ENCODE data around the gene BSPRY. TPM values are rescaled to one million over a fixed set of nuclear protein-coding genes. Genes with fewer than 3 reads are reported as not detected.

Gene BSPRY
- total and polyA plus RNA-seq, 2 of the 13 experiments (the other 11 are each of a cell fraction or from before 2014, with no cell fraction given) = 0.09 to 0.26 TPM

DNA sequence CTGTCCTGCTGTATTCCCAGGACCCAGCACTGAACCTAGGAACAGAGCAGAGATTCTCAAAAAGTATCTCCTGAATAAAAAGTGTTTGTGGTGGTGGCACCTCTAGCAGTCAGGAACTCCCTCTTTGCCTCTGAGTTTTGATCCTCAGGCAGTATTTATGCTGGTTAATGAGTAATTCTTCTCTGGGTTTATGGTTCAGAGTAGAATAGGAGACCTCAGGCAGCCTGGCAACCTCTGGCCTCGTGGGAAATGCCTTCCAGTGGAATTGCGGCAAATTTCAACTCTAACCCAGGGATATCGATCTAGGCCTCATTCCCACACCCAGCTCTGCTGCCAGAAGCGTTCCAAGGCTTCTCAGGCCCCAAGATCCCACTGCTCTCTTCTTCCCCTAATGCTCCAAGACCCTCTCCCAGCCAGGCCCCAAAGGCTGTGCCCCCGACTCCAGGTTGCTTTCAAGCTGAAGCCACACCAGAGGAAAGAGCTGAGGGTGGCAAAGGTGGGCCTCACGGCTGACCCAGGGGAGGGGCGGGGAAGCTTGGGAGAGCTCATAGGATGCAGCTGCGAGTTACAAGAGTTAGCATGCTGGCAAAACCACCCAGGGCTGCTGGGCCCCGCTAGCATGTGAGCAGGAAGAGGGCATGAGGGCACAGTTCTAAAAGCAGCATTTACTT lies 38.4 kb downstream of the BSPRY start:
- H3K9me3 ChIP-seq (ENCODE audit: low read length) = no peaks in the 10 kb centered on the region
- peak overlapping the region; percentile 77 for H3K4me2 ChIP-seq (ENCODE audit: low read depth, low read length)
- peaks cover 15 to 41% of the 10 kb centered on the region in 2 experiments for H3K36me3 ChIP-seq (replicated peaks in 1 of 2; ENCODE audit: control insufficient read depth in 1 of 2, insufficient read depth in 2 of 2, low read length in 2 of 2)
- H3K79me2 ChIP-seq (ENCODE audit: insufficient read depth, low read length) = no peaks in the 10 kb centered on the region
- in situ Hi-C loops (cut with HindIII; ENCODE audit: extremely low pct_ligation_motif_present, low pct_unique_long_range_greater_than_20kb) = no loop called here
- intact Hi-C loops (cut with micrococcal nuclease; ENCODE audit: unreplicated experiment) = no loop called here
- no peak overlapping the region for H2AFZ ChIP-seq (ENCODE audit: low read length)
- no peaks in the 10 kb centered on the region for H3K27me3 ChIP-seq (ENCODE audit: control insufficient read depth in 1 of 2, insufficient read depth in 2 of 2, low read length in 2 of 2)
- peak overlapping the region; percentile 71 for H3K9ac ChIP-seq (ENCODE audit: insufficient read depth, low read depth, low read length)
- DNase-seq (ENCODE audit: low spot score) (peak; percentile 91), FAIRE-seq (peak; percentile 99), ATAC-seq (peak; percentile 95)
- BruUV-seq (replicated peaks) = no TSS peak
- H3K4me1 ChIP-seq (ENCODE audit: insufficient read depth, low read length) = peaks cover 86% of the 10 kb centered on the region
- CTCF ChIA-PET (ENCODE audit: low intra/inter-chr PET ratio, low total read pairs) = interaction anchor here (1.8 kb wide), 1 partner anchor 14 kb away, joined by 4 read pairs; the partner anchor contains the start of gene ALAD
- H3K27ac ChIP-seq (ENCODE audit: extremely low read length, insufficient read depth, low read length) = peak overlapping the region; percentile 97
- WGBS (ENCODE audit: low lambda C conversion rate) = 3% methylated on average over 9 of the region's 9 CpGs
- POLR2A ChIA-PET = interaction anchor here (0.8 to 3.1 kb wide), 17 partner anchors 8 to 113 kb away, joined by 3 to 29 read pairs (median 4); partner anchors contain the start of genes ALAD, C9orf43, CDC26 and HDHD3
- H3K4me3 ChIP-seq (replicated peaks in 1 of 3; ENCODE audit: insufficient read depth in 1 of 3, low read depth in 2 of 3, low read length in 3 of 3) = peak overlapping the region; percentile 17 to 51 (median 35); a peak in 4 of 6 replicates
- no peaks in the 10 kb centered on the region for H4K20me1 ChIP-seq (ENCODE audit: insufficient read depth, low read length)
- TF ChIP-seq TGIF2 (CRISPR knock-in tag; IDR thresholded peaks at IDR 0.05) (no peak), HNF1B (CRISPR knock-in tag; IDR thresholded peaks at IDR 0.05) (peak; percentile 96), ZNF329 (CRISPR knock-in tag; IDR thresholded peaks at IDR 0.05; ENCODE audit: low read depth) (no peak), THAP7 (CRISPR knock-in tag; IDR thresholded peaks at IDR 0.05) (no peak), SSRP1 (CRISPR knock-in tag; IDR thresholded peaks at IDR 0.05) (peak; percentile 28; the same call in 1 of the 2 replicates), ZNF12 (CRISPR knock-in tag; IDR thresholded peaks at IDR 0.05) (peak; percentile 40; the same call in 1 of the 2 replicates), ZMYM3 (CRISPR knock-in tag; IDR thresholded peaks at IDR 0.05) (no peak; the same call in 1 of the 2 replicates), TCF12 (IDR thresholded peaks at IDR 0.05) (no peak), TCF12 (CRISPR knock-in tag; IDR thresholded peaks at IDR 0.05) (peak; percentile 61; the same call in 1 of the 2 replicates), JDP2 (CRISPR knock-in tag; IDR thresholded peaks at IDR 0.05; ENCODE audit: borderline replicate concordance) (no peak), PRPF4 (IDR thresholded peaks at IDR 0.05; ENCODE audit: low read depth, low read length, poor library complexity, severe bottlenecking) (no peak), KDM1A (CRISPR knock-in tag; IDR thresholded peaks at IDR 0.05) (no peak), ZNF232 (CRISPR knock-in tag; IDR thresholded peaks at IDR 0.05; ENCODE audit: borderline replicate concordance) (peak; percentile 77; the same call in 1 of the 2 replicates), POLR2G (IDR thresholded peaks at IDR 0.05; ENCODE audit: low read depth, low read length) (peak; percentile 77), ZNF782 (CRISPR knock-in tag; IDR thresholded peaks at IDR 0.05; ENCODE audit: borderline replicate concordance) (no peak), ZNF253 (CRISPR knock-in tag; IDR thresholded peaks at IDR 0.05; ENCODE audit: borderline replicate concordance) (no peak), KDM4B (CRISPR knock-in tag; IDR thresholded peaks at IDR 0.05) (no peak)
- TF ChIP-seq, protein P1, sequence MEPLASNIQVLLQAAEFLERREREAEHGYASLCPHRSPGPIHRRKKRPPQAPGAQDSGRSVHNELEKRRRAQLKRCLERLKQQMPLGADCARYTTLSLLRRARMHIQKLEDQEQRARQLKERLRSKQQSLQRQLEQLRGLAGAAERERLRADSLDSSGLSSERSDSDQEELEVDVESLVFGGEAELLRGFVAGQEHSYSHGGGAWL (CRISPR knock-in tag; IDR thresholded peaks at IDR 0.05) = peak; percentile 60
- TF ChIP-seq, protein P2, sequence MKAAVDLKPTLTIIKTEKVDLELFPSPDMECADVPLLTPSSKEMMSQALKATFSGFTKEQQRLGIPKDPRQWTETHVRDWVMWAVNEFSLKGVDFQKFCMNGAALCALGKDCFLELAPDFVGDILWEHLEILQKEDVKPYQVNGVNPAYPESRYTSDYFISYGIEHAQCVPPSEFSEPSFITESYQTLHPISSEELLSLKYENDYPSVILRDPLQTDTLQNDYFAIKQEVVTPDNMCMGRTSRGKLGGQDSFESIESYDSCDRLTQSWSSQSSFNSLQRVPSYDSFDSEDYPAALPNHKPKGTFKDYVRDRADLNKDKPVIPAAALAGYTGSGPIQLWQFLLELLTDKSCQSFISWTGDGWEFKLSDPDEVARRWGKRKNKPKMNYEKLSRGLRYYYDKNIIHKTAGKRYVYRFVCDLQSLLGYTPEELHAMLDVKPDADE (CRISPR knock-in tag; IDR thresholded peaks at IDR 0.05) = no peak
